ENCODE data around the gene DHRS13. TPM values are rescaled to one million over a fixed set of nuclear protein-coding genes. Genes with fewer than 3 reads are reported as not detected.

The DHRS13 gene
- 5.4 and 6.0 TPM in 2 replicates for total RNA-seq (2014; rRNA removed; shearing (Covaris generic))

DNA sequence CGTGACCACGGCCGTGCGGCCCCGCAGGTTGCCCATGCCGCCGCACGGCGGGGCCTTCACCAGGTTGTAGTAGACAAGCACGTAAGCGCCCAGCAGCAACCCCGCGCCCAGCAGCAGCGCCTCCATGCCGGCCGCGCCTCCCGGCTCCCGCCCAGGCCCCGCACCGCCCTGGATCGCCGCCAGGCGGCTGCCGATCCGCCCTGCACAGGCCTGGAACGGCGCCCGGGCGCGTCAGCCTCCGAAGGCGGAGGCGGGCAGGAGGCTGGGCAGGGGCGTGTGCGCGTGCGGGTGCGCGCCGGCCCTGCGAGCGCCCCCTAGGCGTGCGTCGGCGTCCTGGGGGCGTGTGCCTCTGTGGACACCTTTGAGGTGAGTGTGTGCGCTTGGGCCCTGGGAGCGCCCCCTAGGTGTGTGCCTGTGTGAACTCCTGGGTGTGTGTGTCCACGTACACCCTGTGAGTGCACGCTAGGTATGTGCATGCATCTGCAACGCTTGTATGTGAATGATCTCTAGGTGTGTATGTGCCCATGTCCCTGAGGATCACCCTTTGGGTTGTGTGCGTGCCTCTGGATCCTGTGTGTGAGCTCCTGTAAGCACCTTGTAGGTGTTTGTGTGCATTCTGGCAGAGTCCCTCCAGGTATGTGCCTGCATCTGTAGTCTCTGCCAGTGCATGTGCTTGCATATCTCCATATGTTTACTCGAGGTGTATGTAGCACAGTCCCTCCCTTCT lies at the start of gene DHRS13:
DHRS13 (minus strand) TSS at position 261 of the 727 bp plus-strand sequence; CDS start at position 126, 135 bp downstream.
- DNase-seq (ENCODE audit: low read depth) = peak; percentile 81

DNA sequence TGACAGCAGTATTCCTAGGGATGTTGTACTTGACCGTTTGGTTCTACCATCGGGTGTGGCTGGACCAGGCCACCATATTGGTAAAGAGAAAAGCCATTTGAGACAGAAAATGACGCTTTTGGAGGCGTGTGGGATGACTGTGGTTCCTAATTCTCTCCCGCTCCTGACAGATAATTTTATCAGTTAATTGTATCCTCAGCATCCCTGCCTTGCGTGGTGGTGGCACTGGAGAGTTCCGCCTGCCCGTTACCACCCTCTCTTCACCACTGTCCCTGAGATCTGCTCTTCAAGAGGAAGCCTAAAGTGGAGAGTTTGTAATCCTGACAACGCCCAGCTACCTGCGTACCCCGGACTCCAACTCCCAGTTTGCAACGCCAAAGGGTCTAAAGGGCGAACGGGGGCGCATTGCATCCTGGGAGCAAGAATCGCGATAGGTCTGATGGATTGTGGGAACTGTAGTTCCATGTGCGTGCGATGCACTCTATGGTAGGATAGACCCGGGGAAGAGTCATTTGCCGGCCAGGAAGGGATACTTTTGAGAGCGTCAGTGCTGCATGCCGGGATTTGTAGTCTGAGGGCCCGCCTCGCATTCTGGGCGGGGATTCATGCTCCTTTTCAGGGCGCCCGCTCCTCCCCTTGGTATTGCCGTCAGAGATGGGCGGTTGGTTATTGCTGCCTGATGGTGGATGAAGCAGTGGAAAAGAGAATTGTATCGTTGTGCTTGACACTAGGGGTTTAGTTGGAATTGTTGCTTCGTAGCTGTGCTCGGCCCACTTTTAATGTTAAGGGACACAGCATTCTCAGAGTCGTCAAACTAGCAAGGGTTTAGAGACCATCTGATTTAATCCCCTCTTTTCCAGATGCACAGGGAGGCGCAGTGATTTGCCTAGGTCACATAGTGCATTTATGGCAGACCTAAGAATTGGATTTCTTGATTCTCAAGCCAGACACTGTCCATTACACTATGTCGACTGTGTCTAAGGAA lies 49.4 kb upstream of the DHRS13 start:
- peak; percentile 99 for DNase-seq (ENCODE audit: low read depth)

DNA sequence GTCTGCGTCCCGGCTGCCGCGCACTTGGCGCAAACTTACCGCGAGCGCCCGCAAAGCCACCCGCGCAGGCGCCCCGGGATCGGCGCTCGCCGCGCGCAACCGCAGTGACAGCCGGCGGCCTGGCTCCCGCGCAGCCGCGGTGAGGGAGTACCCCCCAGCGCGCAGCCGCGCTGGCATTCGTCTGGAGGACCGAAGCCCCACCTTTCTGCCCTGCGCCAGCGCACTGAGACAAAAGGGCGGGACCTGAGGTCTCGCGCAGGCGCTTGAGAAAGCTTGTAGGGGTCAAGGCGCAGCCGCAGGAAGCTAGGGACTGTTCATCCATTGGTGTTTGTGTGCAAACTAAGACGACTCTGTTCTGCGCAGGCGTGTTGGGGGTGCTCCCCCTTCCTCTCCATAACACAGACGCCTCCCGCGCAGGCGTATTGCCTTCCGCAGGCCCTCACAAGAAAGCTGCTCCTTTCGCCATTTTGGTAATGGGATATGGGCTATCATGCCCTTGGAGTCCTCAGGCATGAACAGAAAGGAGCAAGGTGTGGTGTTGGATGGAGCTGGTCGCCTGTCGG lies 48.6 kb upstream of the DHRS13 start, which contains the start of gene PHF12:
PHF12 (minus strand) TSS at position 91 of the 563 bp plus-strand sequence. CDS start 558 bp downstream, outside the sequence.
- peak; percentile 99 for DNase-seq (ENCODE audit: low read depth)

DNA sequence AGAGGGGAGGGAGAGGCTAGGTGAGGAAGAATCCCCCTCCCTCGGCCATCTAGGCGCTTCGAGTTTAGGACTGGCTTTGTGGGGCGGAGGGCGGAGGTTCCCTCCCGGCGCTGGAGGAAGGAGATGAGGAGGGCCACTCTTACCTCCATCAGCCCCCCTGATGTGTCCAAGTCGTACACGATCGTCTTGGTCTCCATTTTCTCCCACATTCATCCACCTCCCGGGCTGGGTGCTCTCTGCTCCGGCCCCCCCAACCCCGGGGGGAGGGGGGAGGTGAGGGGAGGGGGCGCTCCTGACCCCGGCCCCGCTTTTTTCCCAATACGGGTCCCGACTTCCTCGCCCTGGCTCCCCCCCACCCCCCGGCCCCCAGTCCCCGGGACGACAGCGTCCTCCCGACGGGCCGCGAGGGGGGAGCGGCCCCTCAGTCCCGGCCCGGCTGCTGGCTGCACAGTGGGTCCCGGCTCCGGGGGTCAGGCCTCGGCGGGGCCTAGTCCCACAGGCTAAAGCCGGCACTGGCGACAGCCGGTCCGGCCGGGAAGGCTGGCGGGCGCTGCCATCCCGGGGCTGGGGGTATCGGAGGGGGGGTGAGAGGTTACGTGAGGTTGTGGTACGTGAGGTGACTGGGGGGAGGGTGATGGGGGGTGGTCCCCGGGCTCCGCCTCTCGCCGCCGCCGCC lies 48.0 kb upstream of the DHRS13 start:
- DNase-seq (ENCODE audit: low read depth) = no peak

DNA sequence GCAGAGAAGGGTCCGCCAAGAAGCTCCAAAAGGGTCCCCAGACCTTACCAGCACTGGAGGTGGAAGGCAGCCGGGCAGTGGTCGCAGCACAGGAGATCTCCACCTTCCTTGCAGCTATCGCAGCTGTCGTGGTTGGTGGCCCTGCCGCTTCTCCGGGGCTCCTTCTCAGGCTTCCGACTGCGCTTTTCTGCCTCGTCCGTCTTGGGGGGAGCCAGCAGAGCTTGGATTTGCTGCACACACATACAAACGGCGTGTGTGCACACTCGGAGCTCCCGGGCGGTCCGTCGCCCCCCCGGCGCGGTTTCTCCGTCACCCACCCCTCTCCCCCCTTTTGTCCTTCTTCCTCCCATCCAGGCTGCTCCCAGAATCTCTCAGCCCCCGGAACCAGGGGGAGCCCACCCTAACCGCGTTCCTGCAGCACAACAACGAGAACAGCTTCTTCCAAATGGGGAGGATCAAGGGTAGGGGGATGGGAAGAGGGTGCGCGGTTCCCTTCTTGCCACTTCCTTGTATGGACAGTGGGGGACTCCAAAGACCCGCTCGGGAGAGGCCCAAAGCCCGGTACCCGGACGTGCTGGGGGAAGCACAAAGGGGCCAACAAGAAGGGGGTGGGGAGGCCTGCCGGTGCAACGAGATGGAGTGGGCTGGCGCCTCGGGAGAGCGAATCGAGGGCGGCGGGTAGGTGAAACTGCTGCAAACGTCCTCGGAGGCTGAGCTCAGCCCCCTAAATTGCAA lies 47.3 kb upstream of the DHRS13 start:
- DNase-seq (ENCODE audit: low read depth) = peak; percentile 43

DNA sequence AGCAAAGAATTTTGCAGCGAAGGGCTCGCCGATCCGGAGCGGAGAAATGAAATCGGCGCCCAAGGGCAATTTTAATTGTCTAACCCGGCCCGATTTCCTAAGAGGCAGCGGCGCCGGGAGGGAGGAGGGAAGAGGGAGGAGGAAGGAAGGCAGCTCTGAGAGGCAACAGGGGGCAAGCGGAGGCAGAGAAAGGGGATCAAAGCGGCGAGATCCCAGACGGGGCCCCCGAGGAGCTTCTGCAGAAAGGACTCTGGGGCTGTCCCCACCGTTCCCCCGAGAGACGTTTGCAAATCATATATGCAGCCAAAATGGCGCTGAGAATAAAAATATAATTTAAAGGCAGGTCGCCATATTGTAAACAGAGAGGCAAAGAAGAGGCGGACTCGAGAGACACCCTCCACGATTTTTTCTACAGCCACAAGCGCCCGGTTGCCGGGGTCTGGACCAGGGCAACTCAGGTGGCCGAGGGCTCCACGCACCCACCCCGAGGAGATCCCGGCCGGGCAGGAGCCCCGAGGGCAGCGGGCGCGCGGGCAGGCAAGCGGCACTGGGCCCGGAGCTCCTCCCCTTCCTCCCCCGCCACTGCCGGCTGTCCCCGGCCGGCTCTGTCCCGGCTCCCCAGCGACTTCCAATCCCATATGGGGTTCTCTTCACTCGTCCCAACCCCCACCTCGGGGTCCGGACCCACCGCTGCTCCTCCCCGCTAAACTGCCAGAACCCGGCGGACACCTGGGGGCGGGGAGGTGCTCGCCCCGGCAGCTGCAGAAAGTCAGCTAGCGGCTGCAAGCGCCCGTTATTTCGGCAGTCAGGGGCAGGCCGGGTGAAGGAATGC lies 46.5 kb upstream of the DHRS13 start:
- DNase-seq (ENCODE audit: low read depth) = peak; percentile 73

DNA sequence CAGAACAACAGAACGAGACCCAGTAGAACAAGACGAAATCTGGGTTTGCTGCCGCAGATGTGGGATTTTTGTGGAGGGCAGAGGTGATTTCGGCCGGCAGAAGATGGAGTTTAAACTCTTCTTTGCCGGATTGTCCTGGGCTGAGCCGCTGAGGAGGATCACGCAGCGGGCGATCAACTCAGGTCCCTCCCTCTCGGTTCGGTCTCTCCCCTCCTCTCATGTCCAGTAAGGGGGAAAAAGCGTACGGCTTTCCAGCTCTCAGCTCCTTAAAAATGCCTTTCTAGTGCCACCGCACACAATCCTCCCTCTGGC lies 46.0 kb upstream of the DHRS13 start:
- no peak for DNase-seq (ENCODE audit: low read depth)

DNA sequence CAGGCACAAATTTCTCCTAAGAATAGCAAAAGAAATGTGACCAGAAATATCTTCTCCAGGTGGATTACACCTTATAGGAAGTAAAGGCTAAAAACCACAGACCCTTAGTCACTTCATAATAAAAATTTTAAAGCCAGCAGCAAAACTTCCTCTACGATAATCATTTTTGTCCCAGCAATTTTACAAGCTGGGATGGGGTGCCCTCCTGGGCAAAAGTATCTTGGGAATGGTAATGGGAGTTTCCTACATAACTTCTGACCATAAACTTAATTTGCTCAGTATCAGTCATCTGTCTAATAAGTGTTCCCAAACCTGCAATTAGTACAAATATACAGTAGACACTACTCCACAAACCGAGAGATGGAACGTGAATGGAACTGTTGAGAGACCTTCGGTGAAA lies 45.5 kb upstream of the DHRS13 start:
- DNase-seq (ENCODE audit: low read depth) = no peak

GRCh38 chr17:28947639-28948038 lies 44.8 kb upstream of the DHRS13 start:
- no peak for DNase-seq (ENCODE audit: low read depth)

DNA sequence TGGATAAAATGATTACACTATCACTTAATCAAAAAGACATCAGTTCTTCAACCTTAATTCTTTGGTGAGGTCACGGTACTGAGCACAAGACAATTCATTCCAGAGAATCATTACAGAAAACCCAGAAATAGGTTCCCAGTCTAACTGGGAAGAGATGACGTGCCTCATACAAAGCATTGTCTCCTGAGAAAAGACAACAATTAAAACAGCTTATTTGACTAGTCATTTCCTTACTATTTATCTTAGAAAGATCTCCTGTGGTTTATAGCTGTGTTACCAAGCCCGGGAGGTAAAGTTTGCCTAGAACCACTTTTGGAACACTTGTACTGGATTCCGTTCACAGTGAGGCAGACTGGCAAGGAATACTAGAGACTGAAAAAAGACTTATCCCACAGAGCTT lies 43.4 kb upstream of the DHRS13 start:
- DNase-seq (ENCODE audit: low read depth) = peak; percentile 64

- no peak for DNase-seq (ENCODE audit: low read depth)
These were observed 42.2 kb upstream of the DHRS13 start for GRCh38 chr17:28944862-28945741.

DNA sequence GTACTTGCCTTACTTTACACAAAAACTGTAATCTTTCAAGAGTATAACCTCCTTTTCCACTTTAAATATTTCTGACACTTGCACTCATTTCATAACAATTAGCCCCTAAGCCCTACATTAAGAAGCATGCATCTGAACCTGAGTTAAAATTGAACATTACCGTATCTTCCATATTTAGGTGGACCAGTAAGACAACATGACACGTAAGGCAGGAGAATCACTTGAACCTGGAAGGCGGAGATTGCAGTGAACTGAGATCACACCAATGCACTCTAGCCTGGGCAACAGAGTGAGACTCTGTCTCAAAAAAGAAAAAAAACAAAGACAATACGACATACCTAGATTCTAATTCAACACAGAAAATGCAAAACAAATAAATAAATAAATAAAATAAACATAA lies 41.5 kb upstream of the DHRS13 start:
- no peak for DNase-seq (ENCODE audit: low read depth)

GRCh38 chr17:28942925-28943324 lies 40.0 kb upstream of the DHRS13 start:
- no peak for DNase-seq (ENCODE audit: low read depth)

GRCh38 chr17:28941251-28941650 lies 38.4 kb upstream of the DHRS13 start:
- DNase-seq (ENCODE audit: low read depth) = no peak

- no peak for DNase-seq (ENCODE audit: low read depth)
These were observed 37.8 kb upstream of the DHRS13 start for GRCh38 chr17:28940675-28941074.

DNA sequence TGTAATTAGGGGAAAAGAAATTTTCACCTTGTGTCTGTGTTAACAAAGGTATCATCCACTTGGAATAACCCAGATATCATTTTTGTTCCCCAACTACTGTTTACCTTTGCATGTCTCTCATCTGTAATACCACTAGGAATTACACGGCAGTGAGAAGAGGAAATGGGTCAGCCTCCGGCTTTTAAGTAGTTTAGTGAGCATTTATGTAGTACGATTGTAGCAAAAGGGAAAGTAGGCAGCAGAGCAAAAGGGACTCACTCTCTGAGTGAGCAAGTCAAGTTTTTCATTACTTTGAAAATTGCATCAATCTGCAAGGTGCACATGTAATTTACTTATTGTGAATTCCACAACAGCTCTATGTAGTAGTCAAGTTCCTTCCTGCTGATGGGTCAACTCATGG lies 37.3 kb upstream of the DHRS13 start:
- no peak for DNase-seq (ENCODE audit: low read depth)

DNA sequence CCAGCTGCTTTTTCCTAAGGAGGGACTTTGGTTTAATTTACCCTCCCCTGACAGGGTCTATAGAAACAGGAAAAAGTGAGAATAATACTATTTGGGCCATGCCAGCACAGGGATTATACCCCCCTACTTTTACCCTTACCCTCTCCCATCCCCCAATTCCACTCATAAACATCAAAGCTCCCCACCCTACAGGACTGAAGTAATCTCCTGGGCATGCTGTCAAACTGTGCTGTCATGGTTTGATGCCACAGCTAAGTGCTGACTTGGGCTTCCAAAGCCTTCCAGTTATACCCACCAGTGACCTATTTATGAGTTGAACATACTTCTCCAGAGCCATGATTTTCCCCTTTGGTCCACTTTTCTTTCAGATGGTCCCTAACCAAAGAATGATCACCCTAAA lies 35.7 kb upstream of the DHRS13 start:
- no peak for DNase-seq (ENCODE audit: low read depth)

DNA sequence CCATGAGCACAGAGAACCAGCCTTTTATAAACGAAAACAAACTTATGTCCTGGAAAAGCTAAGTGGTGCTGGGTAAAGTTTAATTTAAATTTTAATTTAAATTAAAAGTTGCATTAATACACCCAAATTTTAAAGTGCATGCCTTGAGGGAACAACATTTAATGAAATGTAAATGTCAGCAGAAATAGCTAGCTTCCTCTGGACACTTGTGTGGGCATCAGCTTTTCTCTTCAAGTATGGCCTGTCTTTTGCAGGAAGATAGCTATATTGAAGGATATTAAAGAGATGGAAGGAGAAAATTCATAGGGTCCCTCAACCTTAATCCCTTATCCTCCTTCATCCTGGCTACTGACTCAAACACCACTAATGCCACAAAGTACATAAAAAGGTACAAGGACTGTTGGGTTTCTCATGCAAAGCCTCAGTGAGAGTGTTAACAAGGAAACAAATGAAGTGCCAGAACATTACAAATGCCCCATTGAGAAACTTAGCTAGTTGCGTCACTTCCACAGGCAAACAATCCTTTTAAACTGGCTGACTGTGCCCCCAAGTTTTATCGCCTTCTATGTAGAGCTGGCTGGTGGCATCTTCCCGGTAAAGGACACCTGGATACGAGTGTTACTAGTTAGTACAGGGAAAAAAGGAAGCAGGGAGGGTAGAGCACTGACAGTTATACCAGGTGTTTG lies 34.3 kb upstream of the DHRS13 start:
- no peak for DNase-seq (ENCODE audit: low read depth)

Measured in RPMI7951 (cell line).